GM12874 (cell line): ENCODE data around the gene PTPRK.

ENCODE experiments used
- CTCF ChIP-seq: IDR thresholded peaks from 2 replicates; pipeline ENCODE4 v1.5.1; 2011; ENCODE audit warnings: low read depth, mild to moderate bottlenecking, control low read depth, low read length, moderate library complexity; ENCODE audit not compliant: insufficient read depth

The PTPRK gene

DNA sequence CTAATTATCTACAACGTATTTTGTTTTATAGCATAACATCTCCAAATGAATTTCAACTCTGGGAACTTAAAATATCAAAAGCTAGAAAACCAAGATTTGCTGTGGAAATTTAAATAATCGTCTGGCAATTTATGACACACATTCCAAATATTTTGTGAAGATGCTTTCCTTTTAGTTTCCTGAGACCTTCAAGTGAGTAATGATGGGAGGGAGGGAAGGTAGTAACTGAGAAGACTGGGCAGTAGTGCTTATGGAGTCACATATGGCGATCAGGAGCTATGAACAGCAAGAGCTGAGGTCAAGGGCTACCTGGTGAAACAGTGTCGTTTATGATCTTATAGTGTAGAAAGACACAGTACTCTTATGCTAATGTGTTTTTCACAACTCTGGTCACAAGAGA, 441.4 kb downstream of the PTPRK start:
- no peak for TF ChIP-seq CTCF

DNA sequence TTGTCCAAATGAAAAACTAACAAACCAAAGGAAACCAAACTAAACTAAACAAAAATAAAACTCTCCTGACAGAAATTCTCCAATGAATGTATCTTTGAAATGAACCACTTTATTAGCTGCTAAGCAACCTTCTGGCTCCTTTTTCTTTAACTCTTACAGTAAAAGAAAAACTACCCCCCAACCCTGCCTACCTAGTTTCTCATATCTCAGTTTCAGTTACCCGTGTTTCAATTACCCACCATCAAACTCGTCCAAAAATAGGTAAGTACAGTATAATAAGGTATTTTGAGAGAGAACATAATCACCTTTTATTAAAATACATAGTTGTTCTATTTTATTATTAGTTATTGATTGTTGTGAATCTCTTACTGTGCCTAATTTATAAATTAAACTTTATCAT, 442.1 kb downstream of the PTPRK start:
- no peak for TF ChIP-seq CTCF

DNA sequence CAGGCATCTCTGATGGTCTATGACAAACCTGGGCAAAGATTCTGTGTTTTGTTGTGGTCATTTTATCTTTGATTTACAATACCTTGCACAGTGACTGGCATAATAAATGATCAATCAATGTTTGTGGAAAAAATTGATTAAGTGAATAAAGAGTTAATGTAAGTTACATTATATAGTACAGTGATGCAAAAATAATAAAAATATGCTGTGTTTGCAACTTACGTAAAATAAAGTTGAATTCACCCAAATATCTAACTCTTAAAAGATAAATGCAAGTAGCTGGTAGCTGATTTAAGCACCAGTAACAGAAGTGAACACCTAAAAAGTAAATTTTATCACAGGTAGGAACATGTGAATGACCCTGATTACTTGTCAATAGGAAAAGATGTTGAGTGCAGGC, 443.6 kb downstream of the PTPRK start:
- TF ChIP-seq CTCF, result no peak

DNA sequence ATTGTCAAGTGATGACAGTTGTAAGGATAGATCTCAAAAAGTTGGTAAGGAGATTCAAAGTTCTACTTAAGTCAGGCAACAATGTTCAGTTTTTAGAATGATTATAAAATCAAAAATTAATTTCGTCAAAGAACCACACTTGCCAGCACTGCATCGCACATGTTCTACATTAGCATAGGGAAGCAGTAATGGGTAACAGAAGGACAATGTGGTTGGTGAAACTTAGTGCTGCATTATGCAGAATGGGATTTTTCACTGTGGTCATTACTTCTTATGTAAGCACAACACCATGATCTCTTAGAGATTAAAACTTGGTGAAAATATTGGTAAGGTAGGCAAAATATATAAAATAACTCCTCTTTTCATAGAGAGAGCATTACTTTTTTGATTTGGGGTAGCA, 445.8 kb downstream of the PTPRK start:
- TF ChIP-seq CTCF, result no peak

GRCh38 chr6:128073389-128073788, 447.0 kb downstream of the PTPRK start:
- no peak for TF ChIP-seq CTCF

DNA sequence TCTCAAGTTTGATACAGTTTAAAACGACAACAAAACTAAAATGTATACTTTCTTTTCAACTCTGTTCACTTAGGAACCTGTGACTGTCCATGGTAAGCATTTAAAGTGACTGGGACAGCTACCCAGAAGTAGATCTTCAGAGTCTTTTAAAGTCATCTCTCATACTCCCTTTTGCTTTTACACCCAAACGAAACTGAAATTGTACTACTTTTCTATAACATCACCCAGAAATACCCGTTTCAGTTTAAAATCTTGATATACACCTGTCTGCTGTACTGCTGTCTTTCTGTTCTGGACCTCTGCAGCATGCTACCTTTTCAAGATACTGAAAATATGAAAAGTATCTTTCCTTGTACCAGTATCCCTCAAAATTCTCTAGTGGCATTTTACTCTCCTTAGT, 449.2 kb downstream of the PTPRK start:
- no peak for TF ChIP-seq CTCF

- TF ChIP-seq CTCF, result no peak
Observed at GRCh38 chr6:128070406-128070805, 450.0 kb downstream of the PTPRK start.

- TF ChIP-seq CTCF, result no peak
Observed at GRCh38 chr6:128069188-128069587, 451.2 kb downstream of the PTPRK start.
